WTC11 (cell line): ENCODE results near the gene SH3TC1. TPM values are rescaled to one million over a fixed set of nuclear protein-coding genes. Genes with fewer than 3 reads are reported as not detected.

ENCODE experiments used
- ATAC-seq: fragments of 200-7000 bp; cut with Tn5 transposase; 2 replicates; pipeline ENCODE4 v1.10.0; 2021; ENCODE audit warnings: mild to moderate bottlenecking, moderate library complexity
- CTCF ChIA-PET: fragments of 300-600 bp; sonication (Branson Sonifier 250); formaldehyde crosslinking; loops from one replicate; lab custom pipeline; 2021; ENCODE audit warnings: antibody characterized with exemption; lab: Charles Lee
- POLR2A ChIA-PET: fragments of 350-600 bp; sonication (Branson Sonifier 250); formaldehyde crosslinking; loops from one replicate; lab custom pipeline; 2021; ENCODE audit warnings: antibody characterized with exemption; lab: Charles Lee
- DNase-seq: peaks from one replicate; pipeline ENCODE4 v3.0.0; 2021; ENCODE audit warnings: low spot score
- H3K27ac Mint-ChIP-seq: 2 replicates; pipeline ENCODE4 v1.8.0; 2021; ENCODE audit warnings: mixed read lengths
- H3K27me3 Mint-ChIP-seq: 2 replicates; pipeline ENCODE4 v1.8.0; 2021; ENCODE audit warnings: low read depth, mild to moderate bottlenecking, moderate library complexity, mixed read lengths
- H3K36me3 Mint-ChIP-seq: 2 replicates; pipeline ENCODE4 v1.8.0; 2021; ENCODE audit warnings: mixed read lengths
- H3K4me1 Mint-ChIP-seq: 2 replicates; pipeline ENCODE4 v1.8.0; 2022; ENCODE audit warnings: mixed read lengths
- H3K4me3 Mint-ChIP-seq: 2 replicates; pipeline ENCODE4 v1.8.0; 2021; ENCODE audit warnings: mild to moderate bottlenecking, moderate library complexity, mixed read lengths
- H3K9me3 Mint-ChIP-seq: 2 replicates; pipeline ENCODE4 v1.8.0; 2021; ENCODE audit warnings: mixed read lengths
- NFE2L1 ChIP-seq: sonication (generic); formaldehyde crosslinking; IDR thresholded peaks from 2 replicates; pipeline ENCODE4 v1.8.1; 2023; ENCODE audit warnings: missing genetic modification reagents
- NR2C2 ChIP-seq: sonication (generic); formaldehyde crosslinking; IDR thresholded peaks from 2 replicates; pipeline ENCODE4 v1.8.0; 2022; ENCODE audit warnings: mild to moderate bottlenecking, missing genetic modification reagents
- PRRX2 ChIP-seq: fragments of 250-450 bp; sonication (Bioruptor Pico); IDR thresholded peaks from 2 replicates; pipeline ENCODE4 v1.8.0; 2021; ENCODE audit warnings: mild to moderate bottlenecking
- SMAD3 ChIP-seq: sonication (generic); formaldehyde crosslinking; IDR thresholded peaks from 2 replicates; pipeline ENCODE4 v1.8.0; 2022; ENCODE audit warnings: missing genetic modification reagents, mild to moderate bottlenecking, borderline replicate concordance
- TEAD4 ChIP-seq: sonication (generic); formaldehyde crosslinking; IDR thresholded peaks from 2 replicates; pipeline ENCODE4 v1.8.0; 2022; ENCODE audit warnings: mild to moderate bottlenecking, missing genetic modification reagents
- TP53 ChIP-seq: sonication (generic); formaldehyde crosslinking; IDR thresholded peaks from 2 replicates; pipeline ENCODE4 v1.8.1; 2023; ENCODE audit warnings: mild to moderate bottlenecking, missing genetic modification reagents
- ZBTB21 ChIP-seq: sonication (generic); formaldehyde crosslinking; IDR thresholded peaks from 2 replicates; pipeline ENCODE4 v1.8.1; 2023; ENCODE audit warnings: mild to moderate bottlenecking, missing genetic modification reagents, borderline replicate concordance
- ZNF121 ChIP-seq: sonication (generic); formaldehyde crosslinking; IDR thresholded peaks from 2 replicates; pipeline ENCODE4 v1.8.0; 2023; ENCODE audit warnings: missing genetic modification reagents
- total RNA-seq: library from RNA; stranded (reverse); gene quantifications from 3 replicates; pipeline ENCODE4 v1.2.3, GENCODE V29; 2021
- TF ChIP-seq, protein P1 (sequence below): sonication (generic); formaldehyde crosslinking; IDR thresholded peaks from 2 replicates; pipeline ENCODE4 v1.8.0; 2022; ENCODE audit warnings: missing genetic modification reagents
- TF ChIP-seq, protein P2 (sequence below): sonication (generic); formaldehyde crosslinking; IDR thresholded peaks from 2 replicates; pipeline ENCODE4 v1.8.1; 2022; ENCODE audit warnings: low read depth, mild to moderate bottlenecking, moderate library complexity, missing genetic modification reagents, borderline replicate concordance
- TF ChIP-seq, protein P3 (sequence below): sonication (generic); formaldehyde crosslinking; IDR thresholded peaks from 2 replicates; pipeline ENCODE4 v1.8.1; 2023; ENCODE audit warnings: mild to moderate bottlenecking, missing genetic modification reagents
- TF ChIP-seq, protein P4 (sequence below): fragments of 250-450 bp; sonication (Bioruptor Pico); IDR thresholded peaks from 2 replicates; pipeline ENCODE4 v1.9.0; 2021; ENCODE audit warnings: moderate library complexity, mild to moderate bottlenecking, inconsistent platforms, borderline replicate concordance
- TF ChIP-seq, protein P5 (sequence below): sonication (generic); formaldehyde crosslinking; IDR thresholded peaks from 2 replicates; pipeline ENCODE4 v1.8.1; 2023; ENCODE audit warnings: mild to moderate bottlenecking, missing genetic modification reagents, moderate library complexity
- TF ChIP-seq, protein P6 (sequence below): sonication (generic); formaldehyde crosslinking; IDR thresholded peaks from 2 replicates; pipeline ENCODE4 v1.8.0; 2023; ENCODE audit warnings: mild to moderate bottlenecking, missing genetic modification reagents
- TF ChIP-seq, protein P7 (sequence below): sonication (generic); formaldehyde crosslinking; IDR thresholded peaks from 2 replicates; pipeline ENCODE4 v1.8.0; 2023; ENCODE audit warnings: missing genetic modification reagents

Gene SH3TC1
- total RNA-seq, 1 experiment from 2014 or later, result 0.42 TPM

DNA sequence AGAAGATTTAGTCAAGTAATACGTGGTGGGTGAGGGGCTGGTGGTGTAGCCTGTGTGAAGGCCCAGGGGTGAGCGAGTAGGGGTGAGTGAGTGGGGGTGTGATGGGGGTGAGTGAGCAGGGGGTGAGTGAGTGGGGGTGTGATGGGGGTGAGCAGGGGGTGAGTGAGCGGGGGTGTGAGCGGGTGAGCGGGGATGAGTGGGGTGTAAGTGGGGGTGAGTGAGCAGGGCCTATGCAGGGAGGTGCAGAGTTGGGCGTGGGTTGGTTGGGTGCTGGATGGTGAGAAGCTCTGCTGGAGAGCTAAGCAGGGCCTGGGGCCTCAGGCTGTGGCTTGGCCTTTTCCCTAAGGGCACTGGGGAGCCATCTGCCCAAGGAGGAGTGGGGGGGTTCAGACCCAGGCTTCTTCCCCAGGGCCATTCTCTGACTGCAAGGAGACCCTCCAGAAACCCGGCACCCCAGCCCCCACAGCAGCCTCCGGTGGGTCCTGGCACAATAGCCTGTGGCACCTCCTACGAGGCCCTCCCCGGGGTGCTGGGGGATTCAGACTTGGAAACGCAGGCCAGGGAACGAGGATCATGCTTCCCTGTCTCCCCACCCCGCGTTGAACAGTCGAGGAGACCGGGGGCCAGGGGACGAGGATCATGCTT, 30.4 kb downstream of the SH3TC1 start (continued):
- no peak for TF ChIP-seq ZNF121 (CRISPR knock-in tag)
- TF ChIP-seq ZBTB21 (CRISPR knock-in tag), result no peak
- TF ChIP-seq TP53 (CRISPR knock-in tag), result no peak
- TF ChIP-seq SMAD3 (CRISPR knock-in tag), result no peak
- TF ChIP-seq NR2C2 (CRISPR knock-in tag), result no peak
- TF ChIP-seq, protein P1, sequence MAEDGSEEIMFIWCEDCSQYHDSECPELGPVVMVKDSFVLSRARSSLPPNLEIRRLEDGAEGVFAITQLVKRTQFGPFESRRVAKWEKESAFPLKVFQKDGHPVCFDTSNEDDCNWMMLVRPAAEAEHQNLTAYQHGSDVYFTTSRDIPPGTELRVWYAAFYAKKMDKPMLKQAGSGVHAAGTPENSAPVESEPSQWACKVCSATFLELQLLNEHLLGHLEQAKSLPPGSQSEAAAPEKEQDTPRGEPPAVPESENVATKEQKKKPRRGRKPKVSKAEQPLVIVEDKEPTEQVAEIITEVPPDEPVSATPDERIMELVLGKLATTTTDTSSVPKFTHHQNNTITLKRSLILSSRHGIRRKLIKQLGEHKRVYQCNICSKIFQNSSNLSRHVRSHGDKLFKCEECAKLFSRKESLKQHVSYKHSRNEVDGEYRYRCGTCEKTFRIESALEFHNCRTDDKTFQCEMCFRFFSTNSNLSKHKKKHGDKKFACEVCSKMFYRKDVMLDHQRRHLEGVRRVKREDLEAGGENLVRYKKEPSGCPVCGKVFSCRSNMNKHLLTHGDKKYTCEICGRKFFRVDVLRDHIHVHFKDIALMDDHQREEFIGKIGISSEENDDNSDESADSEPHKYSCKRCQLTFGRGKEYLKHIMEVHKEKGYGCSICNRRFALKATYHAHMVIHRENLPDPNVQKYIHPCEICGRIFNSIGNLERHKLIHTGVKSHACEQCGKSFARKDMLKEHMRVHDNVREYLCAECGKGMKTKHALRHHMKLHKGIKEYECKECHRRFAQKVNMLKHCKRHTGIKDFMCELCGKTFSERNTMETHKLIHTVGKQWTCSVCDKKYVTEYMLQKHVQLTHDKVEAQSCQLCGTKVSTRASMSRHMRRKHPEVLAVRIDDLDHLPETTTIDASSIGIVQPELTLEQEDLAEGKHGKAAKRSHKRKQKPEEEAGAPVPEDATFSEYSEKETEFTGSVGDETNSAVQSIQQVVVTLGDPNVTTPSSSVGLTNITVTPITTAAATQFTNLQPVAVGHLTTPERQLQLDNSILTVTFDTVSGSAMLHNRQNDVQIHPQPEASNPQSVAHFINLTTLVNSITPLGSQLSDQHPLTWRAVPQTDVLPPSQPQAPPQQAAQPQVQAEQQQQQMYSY (CRISPR knock-in tag), result no peak
- no peak for TF ChIP-seq TEAD4 (CRISPR knock-in tag)

DNA sequence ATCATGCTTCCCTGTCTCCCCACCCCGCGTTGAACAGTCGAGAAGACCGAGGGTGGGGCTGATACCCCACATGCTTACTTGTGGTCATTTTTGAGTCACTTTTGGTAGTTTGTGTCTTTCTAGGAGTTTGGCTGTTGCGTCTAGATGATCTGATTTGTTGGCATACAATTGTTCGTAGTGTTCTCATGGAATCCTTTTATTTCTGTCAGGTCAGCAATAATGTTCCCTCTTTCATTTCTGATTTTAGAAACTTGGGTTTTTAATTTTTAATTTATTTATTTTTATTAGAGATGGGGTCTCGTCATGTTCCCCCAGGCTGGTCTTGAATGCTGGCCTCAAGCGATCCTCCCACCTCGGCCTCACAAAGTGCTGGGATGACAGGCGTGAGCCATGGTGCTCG, 30.9 kb downstream of the SH3TC1 start:
- TF ChIP-seq PRRX2 (CRISPR knock-in tag), result no peak
- TF ChIP-seq, protein P2, sequence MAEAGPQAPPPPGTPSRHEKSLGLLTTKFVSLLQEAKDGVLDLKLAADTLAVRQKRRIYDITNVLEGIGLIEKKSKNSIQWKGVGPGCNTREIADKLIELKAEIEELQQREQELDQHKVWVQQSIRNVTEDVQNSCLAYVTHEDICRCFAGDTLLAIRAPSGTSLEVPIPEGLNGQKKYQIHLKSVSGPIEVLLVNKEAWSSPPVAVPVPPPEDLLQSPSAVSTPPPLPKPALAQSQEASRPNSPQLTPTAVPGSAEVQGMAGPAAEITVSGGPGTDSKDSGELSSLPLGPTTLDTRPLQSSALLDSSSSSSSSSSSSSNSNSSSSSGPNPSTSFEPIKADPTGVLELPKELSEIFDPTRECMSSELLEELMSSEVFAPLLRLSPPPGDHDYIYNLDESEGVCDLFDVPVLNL (CRISPR knock-in tag), result no peak
- TF ChIP-seq, protein P3, sequence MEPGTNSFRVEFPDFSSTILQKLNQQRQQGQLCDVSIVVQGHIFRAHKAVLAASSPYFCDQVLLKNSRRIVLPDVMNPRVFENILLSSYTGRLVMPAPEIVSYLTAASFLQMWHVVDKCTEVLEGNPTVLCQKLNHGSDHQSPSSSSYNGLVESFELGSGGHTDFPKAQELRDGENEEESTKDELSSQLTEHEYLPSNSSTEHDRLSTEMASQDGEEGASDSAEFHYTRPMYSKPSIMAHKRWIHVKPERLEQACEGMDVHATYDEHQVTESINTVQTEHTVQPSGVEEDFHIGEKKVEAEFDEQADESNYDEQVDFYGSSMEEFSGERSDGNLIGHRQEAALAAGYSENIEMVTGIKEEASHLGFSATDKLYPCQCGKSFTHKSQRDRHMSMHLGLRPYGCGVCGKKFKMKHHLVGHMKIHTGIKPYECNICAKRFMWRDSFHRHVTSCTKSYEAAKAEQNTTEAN (CRISPR knock-in tag), result no peak
- TF ChIP-seq, protein P4, sequence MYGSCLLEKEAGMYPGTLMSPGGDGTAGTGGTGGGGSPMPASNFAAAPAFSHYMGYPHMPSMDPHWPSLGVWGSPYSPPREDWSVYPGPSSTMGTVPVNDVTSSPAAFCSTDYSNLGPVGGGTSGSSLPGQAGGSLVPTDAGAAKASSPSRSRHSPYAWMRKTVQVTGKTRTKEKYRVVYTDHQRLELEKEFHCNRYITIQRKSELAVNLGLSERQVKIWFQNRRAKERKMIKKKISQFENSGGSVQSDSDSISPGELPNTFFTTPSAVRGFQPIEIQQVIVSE, result no peak
- no peak for TF ChIP-seq NFE2L1
- TF ChIP-seq, protein P5, sequence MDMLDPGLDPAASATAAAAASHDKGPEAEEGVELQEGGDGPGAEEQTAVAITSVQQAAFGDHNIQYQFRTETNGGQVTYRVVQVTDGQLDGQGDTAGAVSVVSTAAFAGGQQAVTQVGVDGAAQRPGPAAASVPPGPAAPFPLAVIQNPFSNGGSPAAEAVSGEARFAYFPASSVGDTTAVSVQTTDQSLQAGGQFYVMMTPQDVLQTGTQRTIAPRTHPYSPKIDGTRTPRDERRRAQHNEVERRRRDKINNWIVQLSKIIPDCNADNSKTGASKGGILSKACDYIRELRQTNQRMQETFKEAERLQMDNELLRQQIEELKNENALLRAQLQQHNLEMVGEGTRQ, result no peak
- TF ChIP-seq, protein P6, sequence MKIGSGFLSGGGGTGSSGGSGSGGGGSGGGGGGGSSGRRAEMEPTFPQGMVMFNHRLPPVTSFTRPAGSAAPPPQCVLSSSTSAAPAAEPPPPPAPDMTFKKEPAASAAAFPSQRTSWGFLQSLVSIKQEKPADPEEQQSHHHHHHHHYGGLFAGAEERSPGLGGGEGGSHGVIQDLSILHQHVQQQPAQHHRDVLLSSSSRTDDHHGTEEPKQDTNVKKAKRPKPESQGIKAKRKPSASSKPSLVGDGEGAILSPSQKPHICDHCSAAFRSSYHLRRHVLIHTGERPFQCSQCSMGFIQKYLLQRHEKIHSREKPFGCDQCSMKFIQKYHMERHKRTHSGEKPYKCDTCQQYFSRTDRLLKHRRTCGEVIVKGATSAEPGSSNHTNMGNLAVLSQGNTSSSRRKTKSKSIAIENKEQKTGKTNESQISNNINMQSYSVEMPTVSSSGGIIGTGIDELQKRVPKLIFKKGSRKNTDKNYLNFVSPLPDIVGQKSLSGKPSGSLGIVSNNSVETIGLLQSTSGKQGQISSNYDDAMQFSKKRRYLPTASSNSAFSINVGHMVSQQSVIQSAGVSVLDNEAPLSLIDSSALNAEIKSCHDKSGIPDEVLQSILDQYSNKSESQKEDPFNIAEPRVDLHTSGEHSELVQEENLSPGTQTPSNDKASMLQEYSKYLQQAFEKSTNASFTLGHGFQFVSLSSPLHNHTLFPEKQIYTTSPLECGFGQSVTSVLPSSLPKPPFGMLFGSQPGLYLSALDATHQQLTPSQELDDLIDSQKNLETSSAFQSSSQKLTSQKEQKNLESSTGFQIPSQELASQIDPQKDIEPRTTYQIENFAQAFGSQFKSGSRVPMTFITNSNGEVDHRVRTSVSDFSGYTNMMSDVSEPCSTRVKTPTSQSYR, result no peak
- TF ChIP-seq, protein P7, sequence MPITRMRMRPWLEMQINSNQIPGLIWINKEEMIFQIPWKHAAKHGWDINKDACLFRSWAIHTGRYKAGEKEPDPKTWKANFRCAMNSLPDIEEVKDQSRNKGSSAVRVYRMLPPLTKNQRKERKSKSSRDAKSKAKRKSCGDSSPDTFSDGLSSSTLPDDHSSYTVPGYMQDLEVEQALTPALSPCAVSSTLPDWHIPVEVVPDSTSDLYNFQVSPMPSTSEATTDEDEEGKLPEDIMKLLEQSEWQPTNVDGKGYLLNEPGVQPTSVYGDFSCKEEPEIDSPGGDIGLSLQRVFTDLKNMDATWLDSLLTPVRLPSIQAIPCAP, result no peak
- TF ChIP-seq, all 79 proteins: peak for 0
- H3K9me3 Mint-ChIP-seq, result no peaks in the 10 kb centered on the region
- ChIA-PET POLR2A (no interaction called here), CTCF (interaction anchor here (1.1 to 6.5 kb wide), 4 partner anchors 12 to 53 kb away, joined by 3 to 55 read pairs (median 4); no protein-coding TSS in a partner anchor)
- no peak for ATAC-seq
- no peaks in the 10 kb centered on the region for H3K36me3 Mint-ChIP-seq
- peaks cover 16% of the 10 kb centered on the region for H3K4me1 Mint-ChIP-seq
- H3K4me3 Mint-ChIP-seq, result no peak overlapping the region
- no peak overlapping the region for H3K27ac Mint-ChIP-seq
- no peaks in the 10 kb centered on the region for H3K27me3 Mint-ChIP-seq
- DNase-seq, result no peak
